Iris pigment epithelial cell (primary cell): Measurements from ENCODE around the gene MGMT.

ENCODE experiments used
- DNase-seq: peaks from one replicate; pipeline ENCODE4 v3.0.0-alpha.2; 2011; ENCODE audit warnings: low read depth

Gene MGMT

DNA sequence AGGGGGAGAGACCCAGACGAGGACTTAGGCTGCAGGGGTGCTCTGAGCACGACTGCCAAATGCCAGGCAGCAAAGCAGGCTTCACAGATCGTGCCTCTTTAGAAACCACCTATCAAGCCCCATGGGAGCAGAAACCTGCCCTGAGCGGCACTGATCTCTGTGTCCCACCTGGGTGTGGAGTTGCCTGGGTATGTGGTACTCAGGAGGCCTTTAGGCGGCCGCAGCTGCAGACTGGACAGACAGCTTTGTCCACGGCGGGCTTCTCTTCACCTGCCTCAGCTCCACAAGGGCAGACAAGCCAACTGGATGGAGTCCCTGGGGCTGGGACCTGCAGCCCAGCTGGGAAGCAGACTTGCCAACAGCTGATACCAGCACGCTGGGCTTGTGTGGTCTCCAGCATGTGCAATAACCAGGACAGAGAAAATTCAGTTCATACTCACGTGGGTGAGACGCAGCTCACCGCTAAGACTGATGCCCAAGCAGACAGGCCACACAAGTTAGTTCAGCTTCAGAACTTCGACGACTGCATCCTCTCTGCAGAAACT is 333.8 kb downstream of the MGMT start:
- DNase-seq, result no peak

GRCh38 chr10:129807211-129807610 is 340.2 kb downstream of the MGMT start:
- no peak for DNase-seq

- no peak for DNase-seq
Observed at GRCh38 chr10:129808092-129808983, 341.3 kb downstream of the MGMT start.

DNA sequence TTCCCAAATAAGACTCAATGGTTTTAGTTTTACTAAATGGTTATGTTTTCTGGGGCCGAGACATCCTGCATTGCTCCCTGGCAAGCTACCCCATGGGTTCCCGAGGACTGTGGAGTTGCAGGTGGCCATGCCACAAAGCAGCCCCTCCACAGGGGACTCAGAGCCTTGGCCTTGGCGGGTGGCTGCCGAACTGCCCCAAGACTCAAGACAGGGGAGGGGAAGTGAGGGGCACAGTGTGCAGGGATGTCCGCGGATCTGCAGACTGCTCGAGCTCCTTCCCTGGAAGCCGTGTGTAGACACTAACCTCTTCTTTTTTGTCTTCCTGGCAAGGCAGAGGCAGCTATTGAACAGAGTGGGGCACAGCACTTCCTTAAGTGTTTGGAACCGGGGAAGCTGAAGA is 342.4 kb downstream of the MGMT start:
- no peak for DNase-seq

GRCh38 chr10:129809841-129810240 is 342.8 kb downstream of the MGMT start:
- no peak for DNase-seq

- DNase-seq, result no peak
Observed at GRCh38 chr10:129811208-129811607, 344.2 kb downstream of the MGMT start.

GRCh38 chr10:129812398-129812797 is 345.4 kb downstream of the MGMT start:
- DNase-seq, result no peak

DNA sequence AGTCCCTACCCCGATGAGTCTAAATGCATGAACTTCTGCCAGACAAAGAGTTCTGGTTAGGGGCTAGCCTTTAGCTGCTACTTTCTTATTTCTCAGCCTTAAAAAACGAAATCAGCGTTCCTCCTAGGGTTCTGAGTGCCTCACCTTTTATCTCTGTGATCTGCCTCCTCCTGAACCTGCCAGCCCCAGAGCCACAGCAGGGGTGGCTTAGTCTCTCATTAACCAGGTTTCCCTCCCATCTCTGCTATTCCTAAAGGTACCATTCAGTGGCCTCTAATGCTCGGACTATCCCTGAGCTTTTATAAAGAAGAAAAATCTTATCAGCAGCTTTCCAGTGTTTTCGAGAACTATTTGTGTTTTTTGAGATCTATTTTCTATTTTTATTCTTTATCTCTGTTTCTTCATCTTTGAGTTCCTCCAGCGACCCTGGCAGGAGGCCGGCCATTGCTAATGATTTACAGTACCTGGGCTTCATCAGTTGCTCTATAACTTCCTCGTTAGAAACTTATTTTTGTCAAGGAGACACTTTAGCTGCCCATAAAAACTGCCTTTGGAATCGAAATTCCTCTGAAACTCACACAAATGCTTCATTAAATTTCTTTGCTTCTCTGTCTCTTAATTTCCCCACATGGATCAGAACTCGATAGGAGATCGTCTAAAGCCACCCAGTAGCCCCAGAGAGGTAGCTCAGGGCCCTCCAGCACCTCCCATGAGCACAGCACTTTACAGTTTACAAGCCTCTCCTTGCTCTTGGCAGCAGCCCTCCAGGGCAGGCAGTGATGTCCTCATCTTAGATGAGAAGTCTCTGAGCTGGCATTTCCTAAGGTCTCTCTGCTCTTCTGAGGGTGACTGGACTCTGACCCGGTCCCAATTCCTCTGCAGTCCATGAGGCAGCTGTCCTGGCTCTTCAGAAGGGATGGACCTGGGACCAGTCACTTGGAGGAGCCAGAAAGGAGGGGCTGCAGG is 347.9 kb downstream of the MGMT start:
- DNase-seq, result no peak

- no peak for DNase-seq
Observed at GRCh38 chr10:129815898-129816655, 349.0 kb downstream of the MGMT start.

DNA sequence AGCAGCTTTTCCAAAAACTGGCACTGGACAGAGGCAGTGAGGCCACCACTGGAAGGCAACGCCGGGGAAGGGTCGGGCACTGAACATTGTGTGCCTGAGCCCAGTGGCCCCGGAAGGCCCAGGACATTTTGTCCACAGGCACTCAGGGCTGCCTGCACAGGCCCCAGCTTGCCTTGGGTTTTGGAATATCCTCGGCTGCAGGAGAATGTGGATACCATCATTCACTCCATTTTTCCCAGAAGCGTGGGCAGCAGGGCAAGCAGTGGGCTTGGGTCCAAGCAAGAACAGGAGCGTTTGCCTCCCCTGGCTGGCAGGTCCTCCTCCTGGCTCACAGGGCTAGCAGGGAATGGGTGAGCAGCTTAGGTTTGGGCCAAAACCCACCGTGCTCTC is 349.6 kb downstream of the MGMT start:
- DNase-seq, result no peak
